Tibial artery (tissue), 4 donors: ENCODE measurements around the gene AKAP9.
"Not testable (repeated sequence)": the region's sequence is repeated elsewhere in the genome, so short reads cannot be mapped to it uniquely, and the experiment has no call there.

Experiments
- DNase-seq, 2 donors: peaks; one replicate each; pipeline ENCODE4 v3.0.0-alpha.2; 2019
- H3K27ac ChIP-seq, 2 donors: fragments of 200-600 bp; sonication (generic) in 1 of 2; 1 replicate in 1 of 2; 2 replicates in 1 of 2; pipeline ENCODE4 v1.5.1; 2018 to 2019; ENCODE audit warnings: mild to moderate bottlenecking in 1 of 2
- H3K27me3 ChIP-seq, 2 donors: fragments of 200-600 bp; sonication (generic) in 1 of 2; one replicate each; pipeline versions ENCODE4 v1.5.1 to v1.6.0; 2016 to 2019
- H3K36me3 ChIP-seq, 3 donors: fragments of 200-600 bp; sonication (generic) in 2 of 3; one replicate each; pipeline ENCODE4 v1.5.1; 2016 to 2019; ENCODE audit warnings: mild to moderate bottlenecking in 2 of 3
- H3K4me1 ChIP-seq, 4 donors: fragments of 200-600 bp; sonication (generic) in 2 of 4; 1 replicate in 3 of 4; 2 replicates in 1 of 4; pipeline ENCODE4 v1.5.1; 2016 to 2019
- H3K4me3 ChIP-seq, 2 donors: fragments of 200-600 bp; sonication (generic) in 1 of 2; 1 replicate in 1 of 2; 2 replicates in 1 of 2; pipeline ENCODE4 v1.5.1; 2018 to 2019; ENCODE audit warnings: mild to moderate bottlenecking in 2 of 2
- H3K9me3 ChIP-seq, 3 donors: fragments of 200-600 bp; sonication (generic) in 1 of 3; one replicate each; pipeline ENCODE4 v1.5.1; 2016 to 2019
- intact Hi-C: fragments of 100-400 bp; cut with DNase I; formaldehyde crosslinking; loops from one replicate; pipeline ENCODE4 v1.15.0; 2023; ENCODE audit warnings: low total_unique reads
- TF ChIP-seq, protein P1 (sequence below), 2 experiments: fragments of 200-600 bp in 1 of 2; fragments of 450-650 bp in 1 of 2; IDR thresholded peaks; one replicate each; pipeline ENCODE4 v1.5.1; 2017 to 2019; ENCODE audit warnings: antibody characterized with exemption in 2 of 2, mild to moderate bottlenecking in 1 of 2, moderate library complexity in 1 of 2

The AKAP9 gene

DNA sequence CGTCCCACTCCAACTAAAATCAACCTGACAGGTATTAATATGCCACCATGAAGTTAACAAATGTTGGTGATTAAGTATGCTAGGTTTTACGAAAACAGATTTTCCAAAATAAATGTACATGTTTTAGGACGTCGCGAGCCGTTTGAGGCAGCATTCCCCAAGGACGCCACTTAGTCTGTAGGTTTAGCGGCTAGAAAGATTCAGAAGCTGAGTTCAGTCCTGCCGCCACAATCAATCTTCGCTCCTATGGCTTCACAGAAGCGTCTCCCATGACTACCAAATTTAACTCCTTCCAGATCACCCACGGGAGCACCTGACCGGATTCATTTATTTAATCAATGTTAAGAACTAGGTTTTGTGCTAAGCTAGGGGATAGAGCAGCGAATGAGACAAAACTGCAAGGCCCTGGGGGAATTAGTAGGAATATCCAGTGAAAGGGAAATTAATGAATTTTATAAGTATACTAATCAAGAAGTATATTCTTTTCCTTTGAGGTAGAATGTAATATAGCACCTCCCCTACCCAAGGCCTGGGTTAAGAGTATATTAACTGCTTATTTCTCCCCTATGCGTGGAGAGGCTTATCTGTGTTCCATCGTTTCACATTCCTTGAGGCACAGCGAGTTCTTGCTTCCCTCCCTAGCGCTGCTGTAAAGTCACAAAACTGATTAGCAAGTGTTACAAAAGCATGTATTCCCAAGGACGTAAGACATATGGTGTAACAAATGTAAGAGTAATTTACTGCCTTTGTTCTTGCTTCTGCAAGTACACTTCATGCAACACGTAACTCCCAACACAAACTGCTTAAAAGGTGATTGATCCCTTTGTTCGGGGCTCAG is 194.6 kb downstream of the AKAP9 start:
- H3K27me3 ChIP-seq, result no peaks in the 10 kb centered on the region
- TF ChIP-seq, protein P1, sequence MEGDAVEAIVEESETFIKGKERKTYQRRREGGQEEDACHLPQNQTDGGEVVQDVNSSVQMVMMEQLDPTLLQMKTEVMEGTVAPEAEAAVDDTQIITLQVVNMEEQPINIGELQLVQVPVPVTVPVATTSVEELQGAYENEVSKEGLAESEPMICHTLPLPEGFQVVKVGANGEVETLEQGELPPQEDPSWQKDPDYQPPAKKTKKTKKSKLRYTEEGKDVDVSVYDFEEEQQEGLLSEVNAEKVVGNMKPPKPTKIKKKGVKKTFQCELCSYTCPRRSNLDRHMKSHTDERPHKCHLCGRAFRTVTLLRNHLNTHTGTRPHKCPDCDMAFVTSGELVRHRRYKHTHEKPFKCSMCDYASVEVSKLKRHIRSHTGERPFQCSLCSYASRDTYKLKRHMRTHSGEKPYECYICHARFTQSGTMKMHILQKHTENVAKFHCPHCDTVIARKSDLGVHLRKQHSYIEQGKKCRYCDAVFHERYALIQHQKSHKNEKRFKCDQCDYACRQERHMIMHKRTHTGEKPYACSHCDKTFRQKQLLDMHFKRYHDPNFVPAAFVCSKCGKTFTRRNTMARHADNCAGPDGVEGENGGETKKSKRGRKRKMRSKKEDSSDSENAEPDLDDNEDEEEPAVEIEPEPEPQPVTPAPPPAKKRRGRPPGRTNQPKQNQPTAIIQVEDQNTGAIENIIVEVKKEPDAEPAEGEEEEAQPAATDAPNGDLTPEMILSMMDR (IDR thresholded peaks at IDR 0.05), result no peak
- intact Hi-C loops, result no loop called here
- no peak for DNase-seq
- peaks cover 0 to 9% (median 0%) of the 10 kb centered on the region in 3 donors for H3K36me3 ChIP-seq
- peak overlapping the region; percentile 84 to 86 for H3K4me3 ChIP-seq
- H3K9me3 ChIP-seq, result no peaks in the 10 kb centered on the region
- peak overlapping the region; percentile 92 for H3K27ac ChIP-seq
- peaks cover 0 to 27% (median 13%) of the 10 kb centered on the region in 4 donors for H3K4me1 ChIP-seq

- H3K9me3 ChIP-seq, result no peaks in the 10 kb centered on the region
- H3K4me3 ChIP-seq, result no peak overlapping the region
- no peak for DNase-seq
- no peaks in the 10 kb centered on the region for H3K36me3 ChIP-seq
- intact Hi-C loops, result no loop called here
- H3K27ac ChIP-seq, result no peak overlapping the region
- TF ChIP-seq, protein P1 (IDR thresholded peaks at IDR 0.05), result no peak
- H3K4me1 ChIP-seq, result peaks cover 0 to 15% (median 8%) of the 10 kb centered on the region in 4 donors
- no peaks in the 10 kb centered on the region for H3K27me3 ChIP-seq
These were observed 196.9 kb downstream of the AKAP9 start for GRCh38 chr7:92137557-92137956.

GRCh38 chr7:92141161-92141560 is 200.5 kb downstream of the AKAP9 start:
- H3K9me3 ChIP-seq, result no peaks in the 10 kb centered on the region
- no peaks in the 10 kb centered on the region for H3K36me3 ChIP-seq
- H3K4me1 ChIP-seq, result no peaks in the 10 kb centered on the region
- H3K27me3 ChIP-seq, result no peaks in the 10 kb centered on the region
- DNase-seq, result no peak
- no peak overlapping the region for H3K4me3 ChIP-seq
- H3K27ac ChIP-seq, result no peak overlapping the region
- TF ChIP-seq, protein P1 (IDR thresholded peaks at IDR 0.05), result no peak
- intact Hi-C loops, result loop anchor here (5.0 kb wide), 1 partner anchor 319 kb away; no protein-coding TSS in a partner anchor

DNA sequence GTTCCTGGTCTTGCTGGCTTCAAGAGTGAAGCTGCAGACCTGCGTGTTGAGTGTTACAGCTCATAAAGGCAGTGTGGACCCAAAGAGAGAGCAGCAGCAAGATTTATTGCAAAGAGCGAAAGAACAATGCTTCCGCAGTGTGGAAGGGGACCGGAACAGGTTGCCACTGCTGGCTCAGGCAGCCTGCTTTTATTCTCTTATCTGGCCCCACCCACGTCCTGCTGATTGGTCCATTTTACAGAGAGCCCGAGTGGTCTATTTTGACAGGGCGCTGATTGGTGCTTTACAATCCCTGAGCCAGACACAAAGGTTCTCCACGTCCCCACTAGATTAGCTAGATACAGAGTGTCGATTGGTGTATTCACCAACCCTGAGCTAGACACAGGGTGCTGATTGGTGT is 202.1 kb downstream of the AKAP9 start:
- intact Hi-C loops, result loop anchor here (5.0 kb wide), 1 partner anchor 320 kb away; no protein-coding TSS in a partner anchor
- not testable (repeated sequence) for DNase-seq, H3K27ac ChIP-seq, H3K4me3 ChIP-seq, H3K27me3 ChIP-seq, H3K4me1 ChIP-seq, H3K36me3 ChIP-seq, H3K9me3 ChIP-seq

- not testable (repeated sequence) for H3K4me3 ChIP-seq, H3K27ac ChIP-seq, H3K4me1 ChIP-seq, H3K36me3 ChIP-seq, DNase-seq, H3K27me3 ChIP-seq, H3K9me3 ChIP-seq
- intact Hi-C loops, result loop anchor here (5.0 kb wide), 1 partner anchor 321 kb away; no protein-coding TSS in a partner anchor
These were observed 202.7 kb downstream of the AKAP9 start for GRCh38 chr7:92143192-92143880.

DNA sequence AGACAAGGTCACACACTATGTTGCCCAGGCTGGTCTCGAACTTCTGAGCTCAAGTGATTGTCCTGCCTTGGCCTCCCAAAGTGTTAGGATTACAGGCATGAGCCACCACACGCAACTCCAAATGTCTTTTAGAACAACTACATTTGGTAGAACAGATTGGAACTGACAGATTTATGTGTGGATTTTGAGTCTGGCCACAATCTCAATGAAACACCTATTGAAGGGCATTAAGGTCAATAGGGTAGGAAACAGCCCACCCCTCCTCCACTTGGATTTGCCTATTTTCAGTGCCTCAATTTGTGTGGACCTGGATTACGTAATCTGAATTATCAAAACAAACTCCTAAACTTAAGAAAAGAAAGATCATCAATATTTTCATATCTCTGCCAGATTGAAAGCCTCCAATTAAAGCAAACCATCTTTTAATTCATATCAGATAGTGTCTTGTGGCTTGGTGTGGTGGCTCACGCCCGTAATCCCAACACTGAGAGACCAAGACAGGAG is 209.1 kb downstream of the AKAP9 start:
- H3K27ac ChIP-seq, result no peak overlapping the region
- intact Hi-C loops, result no loop called here
- no peak for DNase-seq
- no peaks in the 10 kb centered on the region for H3K36me3 ChIP-seq
- no peaks in the 10 kb centered on the region for H3K27me3 ChIP-seq
- TF ChIP-seq, protein P1 (IDR thresholded peaks at IDR 0.05), result no peak
- no peak overlapping the region for H3K4me3 ChIP-seq
- H3K4me1 ChIP-seq, result no peaks in the 10 kb centered on the region
- H3K9me3 ChIP-seq, result no peaks in the 10 kb centered on the region
